Thyroid gland (tissue), 4 donors: ENCODE measurements around the gene ADCY7. TPM values are rescaled to one million over a fixed set of nuclear protein-coding genes. Genes with fewer than 3 reads are reported as not detected.
A peak's percentile ranks its signal among the peaks of the same experiment; 100 is the strongest.

Experiments
- DNase-seq, 2 donors: peaks; one replicate each; pipeline ENCODE4 v3.0.0-alpha.2; 2019
- H3K27ac ChIP-seq, 3 donors: fragments of 200-600 bp; sonication (generic); 1 replicate in 2 of 3; 2 replicates in 1 of 3; pipeline ENCODE4 v1.5.1; 2016 to 2019; ENCODE audit warnings: mild to moderate bottlenecking in 1 of 3, moderate library complexity in 1 of 3
- H3K27me3 ChIP-seq: fragments of 200-600 bp; sonication (generic); one replicate; pipeline ENCODE4 v1.5.1; 2019
- H3K36me3 ChIP-seq, 2 donors: fragments of 200-600 bp; sonication (generic); one replicate each; pipeline ENCODE4 v1.5.1; 2016 to 2019
- H3K4me1 ChIP-seq, 2 donors: fragments of 200-600 bp; sonication (generic); one replicate each; pipeline ENCODE4 v1.5.1; 2017 to 2019
- H3K4me3 ChIP-seq, 3 donors: fragments of 200-600 bp; sonication (generic); replicated peaks in 1 of 3; 1 replicate in 2 of 3; 2 replicates in 1 of 3; pipeline ENCODE4 v1.5.1; 2016; ENCODE audit warnings: mild to moderate bottlenecking in 1 of 3
- H3K9me3 ChIP-seq: fragments of 200-600 bp; sonication (generic); one replicate; pipeline ENCODE4 v1.5.1; 2017
- CTCF ChIP-seq, 6 experiments: fragments of 200-600 bp in 3 of 6; fragments of 450-650 bp in 3 of 6; sonication (generic) in 3 of 6; IDR thresholded peaks; one replicate each; pipeline ENCODE4 v1.5.1; 2016 to 2019; ENCODE audit warnings: antibody characterized with exemption in 6 of 6, mild to moderate bottlenecking in 2 of 6, inconsistent platforms in 1 of 6, moderate library complexity in 1 of 6
- POLR2A ChIP-seq, 2 donors: fragments of 450-650 bp; IDR thresholded peaks; one replicate each; pipeline ENCODE4 v1.6.1; 2017; ENCODE audit warnings: antibody characterized with exemption in 2 of 2, mild to moderate bottlenecking in 2 of 2, moderate library complexity in 1 of 2
- WGBS, 2 donors: methylation state at CpG; one replicate each; pipeline ENCODE4 v1.1.5; 2017; 5-methylcytosine and 5-hydroxymethylcytosine counted together
- intact Hi-C: fragments of 100-400 bp; cut with DNase I; formaldehyde crosslinking; loops from one replicate; pipeline ENCODE4 v1.15.1; 2023
- total RNA-seq, 4 donors: library from RNA; depleted of rRNA; stranded (reverse); fragments of >200 nt; gene quantifications; one replicate each; pipeline ENCODE4 v1.2.3, GENCODE V29; 2016

Gene ADCY7
- total RNA-seq, 4 donors from 2014 or later: 4.2 to 8.2 (median 7.1) TPM

GRCh38 chr16:50313596-50314478 is 47.5 kb downstream of the ADCY7 start:
- intact Hi-C loops: loop anchor here (10.0 kb wide), 1 partner anchor 59 kb away; no protein-coding TSS in a partner anchor
- H3K27me3 ChIP-seq: no peaks in the 10 kb centered on the region
- DNase-seq: peak; percentile 27 to 31
- WGBS, 2 donors: 87% methylated on average over 26 to 31 of the region's 31 CpGs
- H3K9me3 ChIP-seq: no peaks in the 10 kb centered on the region
- peak overlapping the region in 1 of 3 donors; percentile 28 for H3K27ac ChIP-seq
- H3K4me3 ChIP-seq: no peak overlapping the region
- TF ChIP-seq POLR2A (IDR thresholded peaks at IDR 0.05): no peak
- TF ChIP-seq CTCF (IDR thresholded peaks at IDR 0.05): no peak
- no peaks in the 10 kb centered on the region for H3K4me1 ChIP-seq
- H3K36me3 ChIP-seq: peaks cover 6 to 36% of the 10 kb centered on the region in 2 donors

- no peak overlapping the region for H3K27ac ChIP-seq
- H3K27me3 ChIP-seq: no peaks in the 10 kb centered on the region
- no peaks in the 10 kb centered on the region for H3K9me3 ChIP-seq
- WGBS, 2 donors: 91 to 92% methylated on average over 8 of the region's 8 CpGs
- H3K36me3 ChIP-seq: peaks cover 11 to 43% of the 10 kb centered on the region in 2 donors
- no peaks in the 10 kb centered on the region for H3K4me1 ChIP-seq
- intact Hi-C loops: loop anchor here (10.0 kb wide), 1 partner anchor 60 kb away; no protein-coding TSS in a partner anchor
- DNase-seq: no peak
- no peak overlapping the region for H3K4me3 ChIP-seq
- TF ChIP-seq POLR2A (IDR thresholded peaks at IDR 0.05) (no peak), CTCF (IDR thresholded peaks at IDR 0.05) (no peak)
Observed at GRCh38 chr16:50314665-50315064, 48.3 kb downstream of the ADCY7 start.

GRCh38 chr16:50315346-50315997 is 49.1 kb downstream of the ADCY7 start:
- 83 to 86% methylated on average over 15 of the region's 15 CpGs for WGBS, 2 donors
- H3K4me1 ChIP-seq: no peaks in the 10 kb centered on the region
- H3K27ac ChIP-seq: no peak overlapping the region
- peaks cover 19 to 51% of the 10 kb centered on the region in 2 donors for H3K36me3 ChIP-seq
- H3K9me3 ChIP-seq: no peaks in the 10 kb centered on the region
- DNase-seq: no peak
- H3K4me3 ChIP-seq: no peak overlapping the region
- no peak for TF ChIP-seq CTCF (IDR thresholded peaks at IDR 0.05)
- TF ChIP-seq POLR2A (IDR thresholded peaks at IDR 0.05): no peak
- intact Hi-C loops: loop anchor here (10.0 kb wide), 1 partner anchor 61 kb away; no protein-coding TSS in a partner anchor
- H3K27me3 ChIP-seq: no peaks in the 10 kb centered on the region

GRCh38 chr16:50316102-50316847 is 49.9 kb downstream of the ADCY7 start:
- H3K9me3 ChIP-seq: no peaks in the 10 kb centered on the region
- TF ChIP-seq POLR2A (IDR thresholded peaks at IDR 0.05) (no peak), CTCF (IDR thresholded peaks at IDR 0.05) (no peak)
- no peak for DNase-seq
- intact Hi-C loops: loop anchor here (10.0 kb wide), 1 partner anchor 61 kb away; no protein-coding TSS in a partner anchor
- H3K27me3 ChIP-seq: no peaks in the 10 kb centered on the region
- no peak overlapping the region for H3K27ac ChIP-seq
- H3K36me3 ChIP-seq: peaks cover 22 to 54% of the 10 kb centered on the region in 2 donors
- H3K4me3 ChIP-seq: no peak overlapping the region
- no peaks in the 10 kb centered on the region for H3K4me1 ChIP-seq
- 90 to 93% methylated on average over 12 of the region's 12 CpGs for WGBS, 2 donors
